GM12878 (cell line): ENCODE data around the gene CRMP1. TPM values are rescaled to one million over a fixed set of nuclear protein-coding genes. Genes with fewer than 3 reads are reported as not detected.

ENCODE experiments used
- ATAC-seq: fragments of 200-7000 bp; cut with Tn5 transposase; 3 replicates; pipeline ENCODE4 v1.9.1; 2020; ENCODE audit warnings: mild to moderate bottlenecking, moderate library complexity
- BruUV-seq: library from RNA; stranded (reverse); fragments of 400-500 nt; replicated peaks from 2 replicates; lab custom pipeline; 2021; lab: Mats Ljungman, UMichigan
- CTCF ChIA-PET: fragments of 300-600 bp; sonication (Branson Sonifier 250); formaldehyde crosslinking; extraction: SDS; loops from one replicate; lab custom pipeline; 2021; ENCODE audit warnings: inconsistent platforms; lab: Yijun Ruan, JAX
- POLR2A ChIA-PET: fragments of 350-600 bp; formaldehyde crosslinking; extraction: SDS; loops from one replicate; lab custom pipeline; 2021; ENCODE audit warnings: inconsistent platforms; lab: Charles Lee
- RAD21 ChIA-PET: fragments of 300-600 bp; sonication (Branson Sonifier 250); formaldehyde crosslinking; loops from one replicate; lab custom pipeline; 2023; ENCODE audit warnings: antibody characterized with exemption; ENCODE audit not compliant: unreplicated experiment; lab: Charles Lee
- SMC1A ChIA-PET: fragments of 300-600 bp; sonication (Branson Sonifier 250); formaldehyde crosslinking; loops from one replicate; lab custom pipeline; 2023; ENCODE audit not compliant: unreplicated experiment, uncharacterized antibody; lab: Charles Lee
- DNase-seq: peaks from one replicate; pipeline ENCODE4 v3.0.0-alpha.2; 2011; ENCODE audit warnings: low read depth, low spot score
- FAIRE-seq: peaks from 3 replicates; lab custom pipeline; 2011; peaks lifted over from hg19 to GRCh38; lab: Jason Lieb, UNC
- H2AFZ ChIP-seq: 2 replicates; pipeline ENCODE4 v1.6.0; 2011; ENCODE audit warnings: low read depth, low read length, control low read depth; ENCODE audit not compliant: control insufficient read depth
- H3K27ac ChIP-seq: 2 replicates; pipeline ENCODE4 v1.5.1; 2011; ENCODE audit warnings: control low read depth; ENCODE audit not compliant: control insufficient read depth, insufficient read depth
- H3K27me3 ChIP-seq, 2 experiments: replicated peaks in 1 of 2; 2 replicates each; pipeline versions ENCODE4 v1.6.0 to v1.6.1; 2011; ENCODE audit warnings: low read length in 1 of 2; ENCODE audit not compliant: control insufficient read depth in 2 of 2, insufficient read depth in 2 of 2
- H3K36me3 ChIP-seq, 2 experiments: 2 replicates each; pipeline ENCODE4 v1.5.1; 2011; ENCODE audit warnings: low read length in 1 of 2; ENCODE audit not compliant: control insufficient read depth in 2 of 2, insufficient read depth in 2 of 2
- H3K4me1 ChIP-seq: 2 replicates; pipeline ENCODE4 v1.6.1; 2011; ENCODE audit warnings: mild to moderate bottlenecking, low read length, moderate library complexity, mixed read lengths; ENCODE audit not compliant: control insufficient read depth, insufficient read depth
- H3K4me2 ChIP-seq: 2 replicates; pipeline ENCODE4 v1.6.0; 2011; ENCODE audit warnings: control low read depth; ENCODE audit not compliant: control insufficient read depth, insufficient read depth
- H3K4me3 ChIP-seq: fragments of 200-600 bp; sonication (generic); 2 replicates; pipeline ENCODE4 v1.5.1; 2016
- H3K79me2 ChIP-seq: 2 replicates; pipeline ENCODE4 v1.6.0; 2011; ENCODE audit warnings: low read length; ENCODE audit not compliant: control insufficient read depth, insufficient read depth
- H3K9ac ChIP-seq: 2 replicates; pipeline ENCODE4 v1.8.0; 2011; ENCODE audit warnings: low read length, control low read depth, mixed read lengths; ENCODE audit not compliant: control insufficient read depth, insufficient read depth
- H3K9me3 ChIP-seq: replicated peaks from 3 replicates; pipeline ENCODE4 v1.5.1; 2011; ENCODE audit warnings: mild to moderate bottlenecking, low read length; ENCODE audit not compliant: control insufficient read depth, insufficient read depth
- H4K20me1 ChIP-seq: 2 replicates; pipeline ENCODE4 v1.6.0; 2011; ENCODE audit not compliant: control insufficient read depth, insufficient read depth
- BMI1 ChIP-seq: fragments of 450-650 bp; IDR thresholded peaks from 2 replicates; pipeline ENCODE4 v1.6.1; 2016; ENCODE audit warnings: mild to moderate bottlenecking, moderate library complexity, borderline replicate concordance
- DPF2 ChIP-seq: fragments of 450-650 bp; IDR thresholded peaks from 2 replicates; pipeline ENCODE4 v1.6.1; 2017; ENCODE audit warnings: mild to moderate bottlenecking
- EED ChIP-seq: sonication (generic); IDR thresholded peaks from 2 replicates; pipeline ENCODE4 v1.6.1; 2016; ENCODE audit warnings: antibody characterized with exemption, low read depth
- FOXM1 ChIP-seq: IDR thresholded peaks from 2 replicates; pipeline ENCODE4 v1.6.1; 2012; ENCODE audit warnings: low read depth, mild to moderate bottlenecking, inconsistent platforms, low read length, moderate library complexity
- HDGF ChIP-seq: fragments of 450-650 bp; IDR thresholded peaks from 2 replicates; pipeline ENCODE4 v1.6.1; 2016; ENCODE audit warnings: antibody characterized with exemption
- WGBS: methylation state at CpG from one replicate; pipeline ENCODE4 v1.1.6; 2016; ENCODE audit warnings: low lambda C conversion rate; ENCODE audit not compliant: insufficient replicate concordance, insufficient coverage; ENCODE audit errors: missing lambda C conversion rate; 5-methylcytosine and 5-hydroxymethylcytosine counted together
- in situ Hi-C: fragments of 300-500 bp; cut with MboI; formaldehyde crosslinking; loops from 9 replicates; pipeline ENCODE4 v1.14.3; 2018; ENCODE audit warnings: mixed read lengths
- intact Hi-C: fragments of 100-400 bp; cut with micrococcal nuclease; formaldehyde crosslinking; loops from one replicate; pipeline ENCODE4 v1.14.2; 2022; ENCODE audit not compliant: unreplicated experiment
- polyA plus RNA-seq, 11 experiments: library from polyadenylated mRNA; depleted of rRNA in 4 of 11; unstranded in 6 of 11; stranded (reverse) in 5 of 11; fragments of >200 nt; fragmentation: Nextera tagmentation in 4 of 11; fragmentation: Illumina TruSeq in 1 of 11; extraction: Ambion mirVana in 4 of 11; extraction: Trizol in 1 of 11; gene quantifications; 1 replicate in 1 of 11; 2 replicates in 10 of 11; pipeline versions ENCODE4 v1.2.1 to v1.2.3, GENCODE V29; 2011 to 2016; ENCODE audit warnings: inconsistent platforms in 2 of 11, missing spikeins in 2 of 11, low read depth in 1 of 11
- total RNA-seq, 4 experiments: library from RNA; depleted of rRNA in 3 of 4; stranded (reverse); fragments of >200 nt in 3 of 4; fragmentation: Illumina TruSeq in 1 of 4; extraction: Trizol in 1 of 4; gene quantifications; 2 replicates each; pipeline versions ENCODE4 v1.2.1 to v1.2.3, GENCODE V29; 2013 to 2021
- TF ChIP-seq, protein P1 (sequence below): IDR thresholded peaks from 2 replicates; pipeline ENCODE4 v1.6.1; 2011; ENCODE audit warnings: mild to moderate bottlenecking, low read depth, low read length, moderate library complexity; ENCODE audit not compliant: insufficient replicate concordance
- TF ChIP-seq, protein P2 (sequence below): fragments of 450-650 bp; IDR thresholded peaks from 2 replicates; pipeline ENCODE4 v1.6.1; 2018; ENCODE audit warnings: borderline replicate concordance, mild to moderate bottlenecking; ENCODE audit not compliant: partially characterized antibody

Gene CRMP1
- total and polyA plus RNA-seq, 10 of the 15 experiments (the other 5 are each of a cell fraction or from before 2014, with no cell fraction given) = 0.03 to 1.4 (median 0.12) TPM; not detected in 2

DNA sequence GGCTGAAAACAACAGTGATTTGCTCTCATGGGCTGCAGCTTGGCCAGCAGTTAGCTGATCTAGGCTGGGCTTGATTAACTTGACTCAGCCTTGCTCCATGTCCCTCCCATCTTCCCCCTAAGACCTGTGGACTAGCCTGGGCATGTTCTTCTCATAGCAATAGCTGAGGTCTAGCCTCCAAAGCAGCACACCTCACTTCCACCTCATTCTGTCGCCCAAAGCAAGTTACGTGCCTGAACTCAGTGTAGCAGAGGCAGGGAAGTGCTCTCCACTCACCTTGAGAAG, 119.7 kb downstream of the CRMP1 start:
- H3K27me3 ChIP-seq = no peaks in the 10 kb centered on the region
- H3K9ac ChIP-seq = no peak overlapping the region; the same call in 1 of the 2 replicates
- H3K36me3 ChIP-seq = no peaks in the 10 kb centered on the region; a peak in 1 of 4 replicates
- no peak overlapping the region for H3K4me3 ChIP-seq
- H3K4me1 ChIP-seq = 0 out of 2 replicates have a peak, but pooled peaks cover 6% of the 10 kb centered on the region
- 9% methylated on average over 2 of the region's 2 CpGs for WGBS
- ChIA-PET POLR2A (no interaction called here), SMC1A (interaction anchor here (1.6 kb wide), 1 partner anchor 58 kb away, joined by 4 read pairs; no protein-coding TSS in a partner anchor), RAD21 (no interaction called here), CTCF (no interaction called here)
- in situ Hi-C loops (no loop called here), intact Hi-C loops (no loop called here)
- DNase-seq = no peak
- no peak for FAIRE-seq
- no peaks in the 10 kb centered on the region for H4K20me1 ChIP-seq
- H3K4me2 ChIP-seq = no peak overlapping the region
- H2AFZ ChIP-seq = no peak overlapping the region; the same call in 1 of the 2 replicates
- no peaks in the 10 kb centered on the region for H3K79me2 ChIP-seq
- no TSS peak for BruUV-seq
- ATAC-seq = no peak
- TF ChIP-seq EED = no peak
- TF ChIP-seq, protein P1, sequence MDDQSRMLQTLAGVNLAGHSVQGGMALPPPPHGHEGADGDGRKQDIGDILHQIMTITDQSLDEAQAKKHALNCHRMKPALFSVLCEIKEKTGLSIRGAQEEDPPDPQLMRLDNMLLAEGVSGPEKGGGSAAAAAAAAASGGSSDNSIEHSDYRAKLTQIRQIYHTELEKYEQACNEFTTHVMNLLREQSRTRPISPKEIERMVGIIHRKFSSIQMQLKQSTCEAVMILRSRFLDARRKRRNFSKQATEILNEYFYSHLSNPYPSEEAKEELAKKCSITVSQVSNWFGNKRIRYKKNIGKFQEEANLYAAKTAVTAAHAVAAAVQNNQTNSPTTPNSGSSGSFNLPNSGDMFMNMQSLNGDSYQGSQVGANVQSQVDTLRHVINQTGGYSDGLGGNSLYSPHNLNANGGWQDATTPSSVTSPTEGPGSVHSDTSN = no peak
- no peak for TF ChIP-seq HDGF
- TF ChIP-seq BMI1 = no peak
- TF ChIP-seq, protein P2, sequence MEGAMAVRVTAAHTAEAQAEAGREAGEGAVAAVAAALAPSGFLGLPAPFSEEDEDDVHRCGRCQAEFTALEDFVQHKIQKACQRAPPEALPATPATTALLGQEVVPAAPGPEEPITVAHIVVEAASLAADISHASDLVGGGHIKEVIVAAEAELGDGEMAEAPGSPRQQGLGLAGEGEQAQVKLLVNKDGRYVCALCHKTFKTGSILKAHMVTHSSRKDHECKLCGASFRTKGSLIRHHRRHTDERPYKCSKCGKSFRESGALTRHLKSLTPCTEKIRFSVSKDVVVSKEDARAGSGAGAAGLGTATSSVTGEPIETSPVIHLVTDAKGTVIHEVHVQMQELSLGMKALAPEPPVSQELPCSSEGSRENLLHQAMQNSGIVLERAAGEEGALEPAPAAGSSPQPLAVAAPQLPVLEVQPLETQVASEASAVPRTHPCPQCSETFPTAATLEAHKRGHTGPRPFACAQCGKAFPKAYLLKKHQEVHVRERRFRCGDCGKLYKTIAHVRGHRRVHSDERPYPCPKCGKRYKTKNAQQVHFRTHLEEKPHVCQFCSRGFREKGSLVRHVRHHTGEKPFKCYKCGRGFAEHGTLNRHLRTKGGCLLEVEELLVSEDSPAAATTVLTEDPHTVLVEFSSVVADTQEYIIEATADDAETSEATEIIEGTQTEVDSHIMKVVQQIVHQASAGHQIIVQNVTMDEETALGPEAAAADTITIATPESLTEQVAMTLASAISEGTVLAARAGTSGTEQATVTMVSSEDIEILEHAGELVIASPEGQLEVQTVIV = no peak
- no peak for TF ChIP-seq DPF2
- no peak for TF ChIP-seq FOXM1
- no peak overlapping the region for H3K27ac ChIP-seq
- H3K9me3 ChIP-seq = peaks cover 12% of the 10 kb centered on the region; the same call in 2 of the 3 replicates
